Mucosa of stomach (tissue), 1 donor: ENCODE measurements around the gene CPSF2.
"Not testable (repeated sequence)": the region's sequence is repeated elsewhere in the genome, so short reads cannot be mapped to it uniquely, and the experiment has no call there.

Experiments used
- H3K27me3 ChIP-seq: one replicate; pipeline ENCODE4 v1.7.0; 2013; ENCODE audit warnings: mild to moderate bottlenecking, low read length; ENCODE audit not compliant: control insufficient read depth, insufficient read depth
- H3K36me3 ChIP-seq: one replicate; pipeline ENCODE4 v1.7.0; 2013; ENCODE audit warnings: low read length; ENCODE audit not compliant: control insufficient read depth, insufficient read depth
- H3K4me1 ChIP-seq: one replicate; pipeline ENCODE4 v1.7.0; 2013; ENCODE audit warnings: mild to moderate bottlenecking, low read length; ENCODE audit not compliant: control insufficient read depth, insufficient read depth
- H3K4me3 ChIP-seq: one replicate; pipeline ENCODE4 v1.7.0; 2013; ENCODE audit warnings: low read length
- H3K9ac ChIP-seq: one replicate; pipeline ENCODE4 v1.7.0; 2013; ENCODE audit warnings: mild to moderate bottlenecking, low read length, moderate library complexity
- H3K9me3 ChIP-seq: one replicate; pipeline ENCODE4 v1.7.0; 2013; ENCODE audit warnings: mild to moderate bottlenecking, low read length, moderate library complexity; ENCODE audit not compliant: control insufficient read depth
- donor health status: Pancreatic carcinoma.

Gene CPSF2

GRCh38 chr14:92173668-92174067 lies 51.9 kb downstream of the CPSF2 start:
- no peaks in the 10 kb centered on the region for H3K27me3 ChIP-seq
- no peaks in the 10 kb centered on the region for H3K9me3 ChIP-seq
- no peaks in the 10 kb centered on the region for H3K36me3 ChIP-seq
- H3K9ac ChIP-seq: no peak overlapping the region
- no peaks in the 10 kb centered on the region for H3K4me1 ChIP-seq
- H3K4me3 ChIP-seq: no peak overlapping the region

- no peaks in the 10 kb centered on the region for H3K9me3 ChIP-seq
- no peaks in the 10 kb centered on the region for H3K4me1 ChIP-seq
- no peaks in the 10 kb centered on the region for H3K36me3 ChIP-seq
- no peaks in the 10 kb centered on the region for H3K27me3 ChIP-seq
- no peak overlapping the region for H3K9ac ChIP-seq
- H3K4me3 ChIP-seq: no peak overlapping the region
These were observed 54.0 kb downstream of the CPSF2 start for GRCh38 chr14:92175811-92176210.

- H3K36me3 ChIP-seq: no peaks in the 10 kb centered on the region
- H3K27me3 ChIP-seq: no peaks in the 10 kb centered on the region
- H3K4me3 ChIP-seq: no peak overlapping the region
- no peaks in the 10 kb centered on the region for H3K9me3 ChIP-seq
- H3K9ac ChIP-seq: no peak overlapping the region
- H3K4me1 ChIP-seq: no peaks in the 10 kb centered on the region
These were observed 54.7 kb downstream of the CPSF2 start for GRCh38 chr14:92176476-92176875.

- H3K27me3 ChIP-seq, H3K9me3 ChIP-seq: not testable (repeated sequence)
These were observed 57.4 kb downstream of the CPSF2 start for GRCh38 chr14:92179178-92179577.

GRCh38 chr14:92185559-92185958 lies 63.8 kb downstream of the CPSF2 start:
- Histone ChIP-seq H3K4me1 (no peaks in the 10 kb centered on the region), H3K9ac (no peak overlapping the region), H3K4me3 (no peak overlapping the region), H3K9me3 (no peaks in the 10 kb centered on the region), H3K27me3 (no peaks in the 10 kb centered on the region), H3K36me3 (no peaks in the 10 kb centered on the region)

More at GRCh38 chr14:92179178-92179577, 57.4 kb downstream of the CPSF2 start:
- not testable (repeated sequence) for H3K4me3 ChIP-seq, H3K36me3 ChIP-seq, H3K9ac ChIP-seq, H3K4me1 ChIP-seq

GRCh38 chr14:92187616-92188015 lies 65.8 kb downstream of the CPSF2 start:
- H3K9ac ChIP-seq, H3K27me3 ChIP-seq, H3K9me3 ChIP-seq, H3K36me3 ChIP-seq, H3K4me3 ChIP-seq, H3K4me1 ChIP-seq: not testable (repeated sequence)

GRCh38 chr14:92190768-92191167 lies 69.0 kb downstream of the CPSF2 start:
- no peak overlapping the region for H3K9ac ChIP-seq
- H3K36me3 ChIP-seq: no peaks in the 10 kb centered on the region

GRCh38 chr14:92198804-92199203 lies 77.0 kb downstream of the CPSF2 start:
- Histone ChIP-seq H3K9me3 (no peaks in the 10 kb centered on the region), H3K36me3 (no peaks in the 10 kb centered on the region), H3K4me1 (no peaks in the 10 kb centered on the region), H3K4me3 (no peak overlapping the region), H3K27me3 (peaks cover 7% of the 10 kb centered on the region), H3K9ac (no peak overlapping the region)

More at GRCh38 chr14:92190768-92191167, 69.0 kb downstream of the CPSF2 start:
- H3K9me3 ChIP-seq: no peaks in the 10 kb centered on the region
- H3K4me1 ChIP-seq: no peaks in the 10 kb centered on the region
- no peaks in the 10 kb centered on the region for H3K27me3 ChIP-seq
- no peak overlapping the region for H3K4me3 ChIP-seq

- Histone ChIP-seq H3K4me1 (no peaks in the 10 kb centered on the region), H3K27me3 (peaks cover 7% of the 10 kb centered on the region), H3K9ac (no peak overlapping the region), H3K4me3 (no peak overlapping the region), H3K36me3 (no peaks in the 10 kb centered on the region), H3K9me3 (no peaks in the 10 kb centered on the region)
These were observed 78.0 kb downstream of the CPSF2 start for GRCh38 chr14:92199763-92200162.

GRCh38 chr14:92203116-92203515 lies 81.3 kb downstream of the CPSF2 start:
- Histone ChIP-seq H3K36me3 (no peaks in the 10 kb centered on the region), H3K9me3 (no peaks in the 10 kb centered on the region)

GRCh38 chr14:92204792-92205191 lies 83.0 kb downstream of the CPSF2 start:
- Histone ChIP-seq H3K9ac (no peak overlapping the region), H3K27me3 (peaks cover 7% of the 10 kb centered on the region), H3K4me1 (peaks cover 3% of the 10 kb centered on the region)

More at GRCh38 chr14:92203116-92203515, 81.3 kb downstream of the CPSF2 start:
- Histone ChIP-seq H3K27me3 (peaks cover 10% of the 10 kb centered on the region), H3K4me1 (peaks cover 3% of the 10 kb centered on the region), H3K4me3 (no peak overlapping the region), H3K9ac (no peak overlapping the region)

GRCh38 chr14:92207012-92207927 lies 85.5 kb downstream of the CPSF2 start:
- H3K4me3 ChIP-seq: no peak overlapping the region
- no peak overlapping the region for H3K9ac ChIP-seq
- H3K4me1 ChIP-seq: peaks cover 3% of the 10 kb centered on the region
- H3K9me3 ChIP-seq: no peaks in the 10 kb centered on the region
- no peaks in the 10 kb centered on the region for H3K36me3 ChIP-seq
- H3K27me3 ChIP-seq: peaks cover 3% of the 10 kb centered on the region

More at GRCh38 chr14:92204792-92205191, 83.0 kb downstream of the CPSF2 start:
- Histone ChIP-seq H3K9me3 (no peaks in the 10 kb centered on the region), H3K4me3 (no peak overlapping the region), H3K36me3 (no peaks in the 10 kb centered on the region)
